Stromal cell of bone marrow (primary cell): ENCODE measurements around the gene STK38L.

Source experiments
- DNase-seq: peaks from one replicate; pipeline ENCODE4 v3.0.0-alpha.2; 2012; ENCODE audit warnings: low read depth

STK38L gene

DNA sequence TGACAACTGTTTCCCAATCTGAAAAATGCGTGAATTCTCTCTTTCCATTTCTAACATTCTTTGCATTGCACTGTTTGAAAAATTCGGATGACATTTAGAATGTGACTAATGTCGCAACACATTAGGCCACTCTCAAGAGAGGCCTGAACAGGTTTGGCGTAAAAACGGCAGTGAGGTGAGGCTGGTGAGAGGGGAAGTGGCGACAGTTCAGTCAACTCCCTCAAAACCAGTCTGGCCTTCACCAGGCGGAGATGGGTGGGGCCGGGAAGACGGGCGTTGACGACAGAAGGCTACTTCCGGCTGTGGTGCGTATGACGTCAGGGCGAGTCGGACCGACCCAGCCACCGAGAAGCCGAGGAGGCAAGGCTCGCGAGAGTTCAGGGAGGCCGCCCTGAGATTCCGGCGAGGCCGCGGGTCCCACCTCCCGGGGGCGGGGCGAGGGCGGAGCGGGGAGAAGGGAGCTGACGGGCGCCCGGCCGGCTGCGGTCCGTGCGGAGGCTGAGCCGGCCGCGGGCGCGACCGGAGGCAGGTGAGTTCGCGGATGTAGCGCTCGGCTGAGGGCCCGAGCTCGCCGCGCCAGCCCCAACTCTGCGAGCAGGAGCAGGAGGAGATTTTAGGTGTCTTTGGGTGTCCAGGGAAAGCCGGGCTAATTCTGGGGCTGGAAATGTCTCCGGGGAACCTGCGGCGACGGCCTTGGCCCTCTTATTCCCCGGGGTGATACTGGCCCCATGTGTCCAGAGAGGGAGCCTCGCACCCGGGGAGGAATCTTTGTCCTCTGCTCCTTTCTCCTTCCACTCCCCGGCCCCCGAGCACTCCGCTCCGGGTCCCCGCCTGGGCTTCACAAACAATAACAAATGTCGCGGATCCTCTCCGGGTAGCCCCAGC, at the start of gene STK38L:
TSS of gene STK38L (plus strand) at position 483 of the 885 bp plus-strand sequence. CDS start 53,435 bp downstream, outside the sequence.
- peak; percentile 92 for DNase-seq

- DNase-seq: no peak
Observed at GRCh38 chr12:27194644-27195043, 49.4 kb upstream of the STK38L start.

- peak; percentile 64 for DNase-seq
Observed at GRCh38 chr12:27198036-27198435, 46.0 kb upstream of the STK38L start.

DNA sequence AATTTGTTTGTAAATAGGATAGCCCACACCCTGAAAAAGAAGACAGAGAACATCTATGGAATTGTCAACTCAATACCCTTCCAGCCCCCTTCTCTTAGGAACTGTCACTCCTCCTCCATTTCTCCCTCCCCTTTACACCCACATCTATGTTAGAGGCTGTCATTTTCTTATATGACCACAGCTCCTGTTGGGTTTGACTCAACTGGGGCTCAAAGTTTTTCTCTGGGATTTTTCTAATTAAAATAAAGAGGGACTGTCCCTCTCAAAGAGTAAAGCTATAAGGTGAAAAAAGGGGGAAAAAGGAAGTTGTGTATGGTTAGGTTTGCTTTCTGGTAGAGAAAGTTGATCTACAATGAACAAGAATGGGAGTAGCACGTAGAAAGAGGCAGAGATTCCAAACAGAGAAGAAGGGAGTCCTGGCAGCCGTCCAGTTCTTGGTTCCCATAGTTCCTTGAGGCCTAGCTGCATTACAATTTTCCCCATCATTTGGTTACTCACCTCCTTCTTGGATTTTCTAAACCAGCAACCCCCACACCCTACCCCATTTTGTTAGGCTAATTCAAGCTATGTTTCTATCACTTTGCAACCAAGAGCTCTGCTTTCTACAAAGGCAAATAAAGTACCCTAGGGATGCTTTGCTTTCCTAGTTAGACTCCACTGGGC, 44.3 kb upstream of the STK38L start:
- no peak for DNase-seq

GRCh38 chr12:27201169-27201568, 42.9 kb upstream of the STK38L start:
- no peak for DNase-seq

- DNase-seq: no peak
Observed at GRCh38 chr12:27206801-27207502, 37.1 kb upstream of the STK38L start.

DNA sequence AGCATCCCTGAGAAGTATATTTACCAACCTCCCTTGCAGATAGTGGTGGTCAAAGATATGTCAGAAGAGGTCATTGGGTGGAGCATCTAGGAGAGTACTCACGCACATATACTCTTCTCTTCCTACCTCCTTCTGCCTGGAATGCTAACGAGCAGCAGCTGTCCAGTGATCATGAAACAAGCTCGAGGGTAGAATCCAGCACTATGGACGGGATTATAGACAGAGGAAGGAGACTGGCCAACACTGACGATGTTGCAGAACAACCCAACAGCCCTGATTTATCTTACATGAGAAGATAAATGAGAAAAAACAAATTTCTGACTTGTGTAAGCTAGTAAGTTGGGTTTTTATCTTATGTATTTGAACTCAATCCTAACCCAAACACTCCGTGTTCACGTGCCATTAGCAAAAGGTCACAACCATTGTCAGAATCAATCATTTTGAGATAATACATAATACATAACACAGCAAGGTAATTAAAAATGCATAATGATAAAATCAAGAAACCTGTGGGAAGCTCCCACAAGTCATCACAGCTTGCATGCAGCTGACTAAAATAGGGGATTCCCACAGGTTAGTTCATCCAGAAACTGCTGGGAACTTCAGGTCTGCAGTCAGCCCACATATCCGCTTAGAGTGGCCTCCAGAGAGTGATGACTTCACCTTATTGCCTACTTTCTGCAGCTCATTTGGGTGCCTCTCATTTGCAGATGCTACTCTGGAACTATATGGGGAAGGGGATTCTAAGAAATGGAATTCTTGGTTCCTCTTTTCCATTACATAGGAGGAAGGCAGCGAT, 36.3 kb upstream of the STK38L start:
- DNase-seq: no peak

GRCh38 chr12:27208414-27208750, 35.7 kb upstream of the STK38L start:
- no peak for DNase-seq

DNA sequence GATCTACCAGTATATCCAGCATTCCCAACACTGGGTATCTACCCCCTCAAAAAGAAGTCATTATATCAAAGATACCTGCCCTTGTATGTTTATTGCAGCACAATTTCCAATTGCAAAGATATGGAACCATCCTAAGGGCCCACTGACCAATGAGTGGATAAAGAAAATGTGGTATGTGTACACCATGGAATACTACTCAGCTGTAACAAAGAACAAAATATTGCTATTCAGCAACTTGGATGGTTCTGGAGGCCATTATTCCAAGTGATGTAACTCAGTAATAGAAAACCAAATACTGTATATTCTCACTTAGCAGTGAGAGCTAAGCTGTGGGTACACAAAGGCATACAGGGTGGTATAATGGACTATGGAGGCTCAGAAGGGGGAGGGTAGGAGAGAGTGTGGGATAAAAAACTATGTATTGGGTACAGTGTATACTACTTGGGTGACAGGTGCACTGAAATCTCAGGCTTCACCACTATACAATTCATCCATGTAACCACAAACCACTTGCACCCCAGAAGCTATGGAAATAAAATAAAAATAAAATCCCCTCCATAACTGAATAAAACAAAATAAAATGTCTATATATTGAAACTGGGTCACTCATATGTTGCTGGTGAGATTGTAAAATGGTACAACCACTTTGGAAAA, 34.7 kb upstream of the STK38L start:
- no peak for DNase-seq

GRCh38 chr12:27210187-27210586, 33.9 kb upstream of the STK38L start:
- no peak for DNase-seq

DNA sequence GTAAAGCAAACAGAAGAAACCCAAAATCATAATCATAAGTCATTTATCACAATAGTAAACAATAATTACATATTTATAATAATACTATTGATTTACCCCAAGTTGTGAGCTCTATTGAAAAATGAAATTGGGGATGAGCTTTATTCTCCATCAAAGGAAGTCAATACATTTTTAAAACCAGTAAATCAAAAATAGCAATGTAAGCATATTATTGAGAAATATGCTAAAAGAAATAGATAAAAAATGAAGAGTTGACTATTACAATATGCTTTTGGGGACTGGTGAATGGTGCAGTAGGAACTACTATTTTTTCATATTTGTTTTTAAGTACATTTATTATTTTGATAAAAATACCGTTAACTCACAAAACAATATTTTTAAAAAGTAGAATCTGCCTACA, 31.2 kb upstream of the STK38L start:
- DNase-seq: no peak

DNA sequence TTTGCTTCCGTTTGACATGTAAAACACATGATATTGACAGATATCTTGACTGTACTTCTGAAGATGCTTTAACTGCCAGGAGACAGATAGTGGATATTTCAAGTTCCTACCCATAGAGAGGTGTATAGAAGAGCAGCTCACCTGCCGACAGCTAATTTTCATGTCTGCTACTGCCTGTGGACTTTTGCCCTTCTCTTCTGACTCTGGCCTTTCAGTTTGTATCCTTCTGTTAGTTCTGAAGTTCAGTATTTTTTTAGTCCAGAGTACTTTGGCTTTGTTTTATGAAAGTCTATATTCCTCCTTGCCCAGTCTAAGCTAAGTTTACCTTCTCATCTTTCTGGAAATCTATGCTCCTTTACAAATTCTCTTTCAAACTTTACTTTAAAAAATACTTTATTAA, 30.8 kb upstream of the STK38L start:
- no peak for DNase-seq

DNA sequence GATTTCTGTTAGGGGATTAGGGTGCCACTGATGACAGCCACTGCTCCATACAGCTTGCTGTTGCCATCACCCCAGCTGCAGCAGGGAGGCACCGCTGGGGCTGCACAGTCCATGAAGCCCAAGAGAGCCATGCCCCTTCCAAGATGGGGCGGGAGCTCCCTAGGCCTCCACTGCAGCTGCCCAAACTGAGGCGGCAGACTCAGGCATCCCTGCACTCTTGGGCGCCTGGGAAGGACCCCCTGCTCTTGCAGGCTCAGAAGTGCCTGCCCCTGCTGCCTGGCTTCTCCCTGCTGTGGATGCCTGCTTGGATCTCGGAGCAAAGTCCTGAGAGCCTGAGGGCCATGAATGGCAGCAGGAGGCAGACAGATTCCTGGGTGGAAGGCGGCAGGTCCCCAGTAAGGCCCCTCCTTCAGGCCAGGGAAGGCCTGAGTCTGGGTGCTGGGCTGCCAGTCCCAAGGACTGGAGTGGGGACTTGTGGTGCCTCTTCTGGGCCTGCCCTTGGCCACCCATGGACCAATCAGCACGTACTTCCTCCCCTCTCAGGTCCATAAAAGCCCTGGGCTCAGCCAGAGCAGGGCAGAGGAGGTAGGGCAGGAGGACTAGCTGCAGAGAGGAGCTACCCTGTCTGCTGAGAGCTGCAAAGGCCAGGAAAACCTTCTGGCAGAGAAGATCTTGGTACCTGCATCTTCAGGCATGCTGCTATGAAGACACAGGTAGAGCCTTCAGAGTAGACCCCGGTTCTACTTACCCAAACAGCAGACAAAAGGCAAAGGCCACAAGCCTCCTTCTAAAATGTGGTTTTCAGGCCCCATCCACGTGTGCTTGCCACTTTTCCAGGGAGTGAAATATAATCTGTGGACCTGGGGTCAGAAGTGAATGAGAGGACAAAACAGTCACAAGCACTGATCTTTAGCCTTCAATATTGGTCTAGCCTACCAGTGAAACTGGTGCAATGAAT, 30.0 kb upstream of the STK38L start:
- DNase-seq: no peak

DNA sequence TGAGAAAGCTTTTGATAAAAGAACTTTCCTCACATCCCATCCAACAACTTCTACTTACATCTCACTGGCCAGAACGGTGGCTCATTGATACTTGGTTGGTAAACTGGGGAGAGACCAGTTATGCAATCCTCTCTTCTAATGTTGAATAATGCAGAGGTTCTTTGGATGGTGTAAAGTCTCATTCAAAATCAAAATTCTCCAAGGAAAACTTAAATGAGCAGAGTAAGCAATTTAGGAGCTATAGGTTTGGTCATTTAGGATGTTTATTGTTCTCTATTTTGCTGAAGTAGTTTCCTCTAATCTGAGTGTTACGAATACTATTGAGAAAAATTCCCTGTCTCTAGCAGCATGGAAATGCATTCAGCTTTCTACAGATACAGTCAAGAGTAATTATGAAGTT, 26.5 kb upstream of the STK38L start:
- DNase-seq: no peak

DNA sequence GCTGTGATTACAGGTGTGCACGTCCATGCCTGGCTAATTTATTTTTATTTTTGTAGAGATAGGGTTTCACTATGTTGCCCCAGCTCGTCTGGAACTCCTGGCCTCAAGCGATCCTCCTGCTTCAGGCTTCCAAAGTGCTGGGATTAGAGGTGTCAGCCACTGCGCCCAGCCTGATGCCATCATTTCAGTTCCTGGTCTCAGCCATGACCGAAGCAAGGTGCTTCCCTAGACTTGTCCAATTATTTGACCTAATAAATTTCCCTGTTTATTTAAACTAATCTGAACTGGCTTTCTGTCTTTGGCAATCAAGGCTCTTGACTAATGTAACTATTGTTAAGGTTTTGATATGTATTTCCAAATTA, 24.4 kb upstream of the STK38L start:
- DNase-seq: no peak

- no peak for DNase-seq
Observed at GRCh38 chr12:27220055-27220987, 23.8 kb upstream of the STK38L start.

DNA sequence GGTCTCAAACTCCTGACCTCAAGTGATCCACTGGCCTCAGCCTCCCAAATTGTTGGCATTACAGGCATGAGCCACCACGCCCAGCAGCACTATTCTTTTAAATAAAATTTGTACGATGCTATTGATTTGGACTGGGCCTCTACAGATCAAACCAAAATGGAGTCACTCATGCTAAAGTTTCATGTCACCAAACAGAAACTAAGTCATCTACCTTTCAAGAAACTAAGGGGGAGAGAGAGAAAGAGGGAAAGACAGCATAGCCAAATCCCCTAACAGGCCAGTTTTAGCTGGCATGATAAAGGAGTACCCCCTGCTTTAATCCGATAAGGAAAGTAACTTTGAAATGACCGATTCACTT, 23.1 kb upstream of the STK38L start:
- no peak for DNase-seq

DNA sequence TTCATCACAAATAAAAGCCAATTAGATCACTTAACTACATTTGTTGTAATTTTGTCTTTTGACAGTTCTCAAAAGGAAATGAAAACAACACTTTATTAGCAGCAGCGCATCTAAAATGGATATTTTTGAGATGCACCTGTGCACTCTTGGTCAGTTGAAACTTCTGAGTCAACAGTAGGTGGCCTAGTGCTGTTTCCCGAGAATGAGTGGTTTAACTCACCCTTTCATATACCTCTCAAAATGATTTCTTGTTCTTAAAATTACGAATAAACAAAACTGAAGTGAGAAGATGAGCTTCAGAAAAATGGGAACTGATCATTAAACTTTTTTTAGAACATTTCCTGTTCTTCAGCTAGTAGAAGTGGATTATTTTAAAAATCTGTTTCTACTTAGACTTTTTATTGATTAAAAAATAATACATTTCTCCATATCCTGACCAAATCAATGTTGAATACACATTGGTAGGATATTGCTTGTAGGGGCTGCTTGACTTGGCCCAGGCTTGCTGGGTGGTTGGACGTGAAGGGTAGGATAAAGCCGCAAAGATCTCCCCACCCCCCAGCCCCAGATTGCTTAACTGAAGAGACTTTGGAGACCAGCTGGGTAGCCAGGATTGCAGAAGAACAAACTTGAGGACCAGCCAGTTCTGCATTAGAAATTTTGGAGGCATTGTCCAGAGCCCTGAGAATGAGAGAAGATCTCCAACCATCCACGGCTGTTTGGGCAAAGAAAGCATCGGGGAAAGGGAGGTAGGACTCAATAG, 22.3 kb upstream of the STK38L start:
- DNase-seq: no peak
